HepG2 (cell line): ENCODE measurements around the gene SRCIN1. TPM values are rescaled to one million over a fixed set of nuclear protein-coding genes. Genes with fewer than 3 reads are reported as not detected.

Source experiments
- ELF1 ChIP-seq: sonication (generic); formaldehyde crosslinking; IDR thresholded peaks from 2 replicates; pipeline ENCODE4 v1.4.0; 2020; ENCODE audit warnings: missing genetic modification reagents
- EP300 ChIP-seq, 3 experiments: sonication (generic) in 1 of 3; formaldehyde crosslinking in 1 of 3; IDR thresholded peaks; 2 replicates each; pipeline versions ENCODE4 v1.5.1 to v1.6.1; 2011 to 2020; ENCODE audit warnings: low read depth in 2 of 3, low read length in 2 of 3, borderline replicate concordance in 1 of 3, improper control_type of control experiment in 1 of 3, mild to moderate bottlenecking in 1 of 3, missing genetic modification reagents in 1 of 3, moderate library complexity in 1 of 3
- NCOR1 ChIP-seq: fragments of 200-600 bp; sonication (generic); IDR thresholded peaks from 2 replicates; pipeline ENCODE4 v1.7.0; 2017; ENCODE audit warnings: antibody characterized with exemption, low read length, borderline replicate concordance
- PBX2 ChIP-seq: IDR thresholded peaks from 2 replicates; pipeline ENCODE4 v1.6.1; 2016; ENCODE audit warnings: control low read depth
- RARG ChIP-seq: sonication (generic); formaldehyde crosslinking; IDR thresholded peaks from 2 replicates; pipeline ENCODE4 v1.4.0; 2020; ENCODE audit warnings: low read depth, mild to moderate bottlenecking, missing genetic modification reagents
- TFDP2 ChIP-seq: sonication (generic); formaldehyde crosslinking; IDR thresholded peaks from 2 replicates; pipeline ENCODE4 v1.4.0; 2020; ENCODE audit warnings: missing genetic modification reagents
- ZBTB7B ChIP-seq: sonication (generic); formaldehyde crosslinking; IDR thresholded peaks from 2 replicates; pipeline ENCODE4 v1.4.0; 2020; ENCODE audit warnings: missing genetic modification reagents
- ZFYVE20 ChIP-seq: sonication (generic); formaldehyde crosslinking; IDR thresholded peaks from 2 replicates; pipeline ENCODE4 v1.8.0; 2023; ENCODE audit warnings: low read depth, mild to moderate bottlenecking, moderate library complexity, missing genetic modification reagents, borderline replicate concordance
- ZKSCAN8 ChIP-seq: IDR thresholded peaks from 2 replicates; pipeline ENCODE4 v1.6.1; 2016; ENCODE audit warnings: borderline replicate concordance, missing genetic modification reagents, missing compliant biosample characterization
- ZNF160 ChIP-seq: sonication (generic); formaldehyde crosslinking; IDR thresholded peaks from 2 replicates; pipeline ENCODE4 v1.8.0; 2022; ENCODE audit warnings: mild to moderate bottlenecking, inconsistent platforms, missing genetic modification reagents
- ZNF296 ChIP-seq: sonication (generic); formaldehyde crosslinking; conservative IDR thresholded peaks from 2 replicates; pipeline ENCODE4 v1.5.0; 2020; ENCODE audit warnings: mild to moderate bottlenecking, missing genetic modification reagents
- ZNF414 ChIP-seq: sonication (generic); formaldehyde crosslinking; IDR thresholded peaks from 2 replicates; pipeline ENCODE4 v1.5.0; 2020; ENCODE audit warnings: missing genetic modification reagents
- ZNF574 ChIP-seq: sonication (generic); formaldehyde crosslinking; IDR thresholded peaks from 2 replicates; pipeline ENCODE4 v1.4.0; 2020; ENCODE audit warnings: missing genetic modification reagents
- ZSCAN9 ChIP-seq: IDR thresholded peaks from 2 replicates; pipeline ENCODE4 v1.6.1; 2016; ENCODE audit warnings: borderline replicate concordance
- polyA plus RNA-seq, 8 experiments: library from polyadenylated mRNA; depleted of rRNA in 3 of 8; stranded (reverse) in 7 of 8; unstranded in 1 of 8; fragments of >200 nt; fragmentation: Illumina TruSeq in 4 of 8; extraction: Trizol in 4 of 8; gene quantifications; 2 replicates each; pipeline versions ENCODE4 v1.2.1 to v1.2.3, GENCODE V29; 2011 to 2016; ENCODE audit warnings: low read depth in 4 of 8, missing spikeins in 1 of 8, mixed read lengths in 1 of 8; ENCODE audit not compliant: insufficient read depth in 1 of 8
- total RNA-seq, 5 experiments: library from RNA; depleted of rRNA; stranded (reverse); fragments of >200 nt; fragmentation: Illumina TruSeq; extraction: Trizol; gene quantifications; 2 replicates each; pipeline ENCODE4 v1.2.3, GENCODE V29; 2016; ENCODE audit warnings: low read depth in 1 of 5
- TF ChIP-seq, protein P1 (sequence below): sonication (generic); formaldehyde crosslinking; IDR thresholded peaks from 2 replicates; pipeline ENCODE4 v1.4.0; 2020; ENCODE audit warnings: missing genetic modification reagents

SRCIN1 gene
- total and polyA plus RNA-seq, 2 of the 13 experiments (the other 11 are each of a cell fraction or from before 2014, with no cell fraction given) = 1.2 to 9.6 TPM

DNA sequence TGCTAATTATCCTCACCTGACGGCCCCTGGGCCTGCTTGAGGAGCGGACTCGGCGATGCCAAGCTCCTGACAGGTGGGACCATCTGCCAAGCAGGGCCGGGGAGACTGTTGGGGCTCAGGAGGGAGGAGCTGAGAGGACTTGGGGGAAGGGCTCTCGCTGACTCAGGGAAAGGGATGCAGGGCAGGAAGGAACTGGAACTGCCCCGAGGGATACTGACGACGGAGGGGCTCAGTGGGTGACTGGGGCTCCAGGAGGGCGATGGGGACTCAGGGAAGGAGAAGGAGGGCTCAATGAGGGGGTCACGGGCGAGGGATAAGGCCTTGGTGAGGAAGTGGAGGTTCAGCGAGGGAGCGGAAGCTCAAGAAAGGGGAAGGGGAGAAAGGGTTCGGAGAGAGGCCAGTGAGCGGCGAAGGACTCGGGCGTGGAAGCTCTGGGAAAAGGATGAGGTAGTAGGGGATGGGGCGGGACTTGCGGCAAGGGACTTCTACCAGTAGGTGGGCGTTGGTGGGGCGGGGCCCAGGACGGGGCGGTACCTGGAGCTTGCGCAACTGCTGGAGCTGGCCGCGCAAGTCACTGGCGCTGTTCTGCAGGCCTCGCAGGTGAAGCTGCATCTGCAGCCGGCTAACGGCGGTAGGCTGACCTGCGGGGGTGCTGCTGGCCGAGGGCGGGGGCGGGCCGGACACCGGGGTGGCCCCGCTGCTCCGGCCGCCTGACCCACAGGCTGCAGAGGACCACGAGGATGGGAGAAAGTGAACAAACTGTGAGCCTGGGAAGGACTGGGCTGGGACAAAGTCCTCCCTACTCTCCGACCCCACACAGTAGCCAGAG is 46.5 kb downstream of the SRCIN1 start (continued):
- 0 out of 2 replicates have a peak, but pooled peaks have one; percentile 56 for TF ChIP-seq ZSCAN9
- no peak for TF ChIP-seq PBX2 (CRISPR knock-in tag)
- no peak for TF ChIP-seq ELF1 (CRISPR knock-in tag)
- TF ChIP-seq ZFYVE20 = no peak
- no peak for TF ChIP-seq ZNF160 (CRISPR knock-in tag)
- TF ChIP-seq ZNF574 (CRISPR knock-in tag) = no peak
- no peak for TF ChIP-seq RARG (CRISPR knock-in tag)
- TF ChIP-seq ZBTB7B (CRISPR knock-in tag) = peak; percentile 88; the same call in 1 of the 2 replicates
- TF ChIP-seq NCOR1 = 0 out of 2 replicates have a peak, but pooled peaks have one; percentile 39
- no peak for TF ChIP-seq ZKSCAN8
- TF ChIP-seq TFDP2 = peak; percentile 77
- 0 out of 2 replicates have a peak, but pooled peaks have one; percentile 41 for TF ChIP-seq ZNF414 (CRISPR knock-in tag)
- TF ChIP-seq EP300 (IDR thresholded peaks at IDR 0.05; ENCODE audit: low read depth in 2 of 2, low read length in 2 of 2) = peak; percentile 20 to 63; a peak in 2 of 4 replicates
- TF ChIP-seq EP300 (CRISPR knock-in tag; IDR thresholded peaks at IDR 0.05; ENCODE audit: borderline replicate concordance) = no peak
- TF ChIP-seq ZNF296 = no peak
- TF ChIP-seq, protein P1, sequence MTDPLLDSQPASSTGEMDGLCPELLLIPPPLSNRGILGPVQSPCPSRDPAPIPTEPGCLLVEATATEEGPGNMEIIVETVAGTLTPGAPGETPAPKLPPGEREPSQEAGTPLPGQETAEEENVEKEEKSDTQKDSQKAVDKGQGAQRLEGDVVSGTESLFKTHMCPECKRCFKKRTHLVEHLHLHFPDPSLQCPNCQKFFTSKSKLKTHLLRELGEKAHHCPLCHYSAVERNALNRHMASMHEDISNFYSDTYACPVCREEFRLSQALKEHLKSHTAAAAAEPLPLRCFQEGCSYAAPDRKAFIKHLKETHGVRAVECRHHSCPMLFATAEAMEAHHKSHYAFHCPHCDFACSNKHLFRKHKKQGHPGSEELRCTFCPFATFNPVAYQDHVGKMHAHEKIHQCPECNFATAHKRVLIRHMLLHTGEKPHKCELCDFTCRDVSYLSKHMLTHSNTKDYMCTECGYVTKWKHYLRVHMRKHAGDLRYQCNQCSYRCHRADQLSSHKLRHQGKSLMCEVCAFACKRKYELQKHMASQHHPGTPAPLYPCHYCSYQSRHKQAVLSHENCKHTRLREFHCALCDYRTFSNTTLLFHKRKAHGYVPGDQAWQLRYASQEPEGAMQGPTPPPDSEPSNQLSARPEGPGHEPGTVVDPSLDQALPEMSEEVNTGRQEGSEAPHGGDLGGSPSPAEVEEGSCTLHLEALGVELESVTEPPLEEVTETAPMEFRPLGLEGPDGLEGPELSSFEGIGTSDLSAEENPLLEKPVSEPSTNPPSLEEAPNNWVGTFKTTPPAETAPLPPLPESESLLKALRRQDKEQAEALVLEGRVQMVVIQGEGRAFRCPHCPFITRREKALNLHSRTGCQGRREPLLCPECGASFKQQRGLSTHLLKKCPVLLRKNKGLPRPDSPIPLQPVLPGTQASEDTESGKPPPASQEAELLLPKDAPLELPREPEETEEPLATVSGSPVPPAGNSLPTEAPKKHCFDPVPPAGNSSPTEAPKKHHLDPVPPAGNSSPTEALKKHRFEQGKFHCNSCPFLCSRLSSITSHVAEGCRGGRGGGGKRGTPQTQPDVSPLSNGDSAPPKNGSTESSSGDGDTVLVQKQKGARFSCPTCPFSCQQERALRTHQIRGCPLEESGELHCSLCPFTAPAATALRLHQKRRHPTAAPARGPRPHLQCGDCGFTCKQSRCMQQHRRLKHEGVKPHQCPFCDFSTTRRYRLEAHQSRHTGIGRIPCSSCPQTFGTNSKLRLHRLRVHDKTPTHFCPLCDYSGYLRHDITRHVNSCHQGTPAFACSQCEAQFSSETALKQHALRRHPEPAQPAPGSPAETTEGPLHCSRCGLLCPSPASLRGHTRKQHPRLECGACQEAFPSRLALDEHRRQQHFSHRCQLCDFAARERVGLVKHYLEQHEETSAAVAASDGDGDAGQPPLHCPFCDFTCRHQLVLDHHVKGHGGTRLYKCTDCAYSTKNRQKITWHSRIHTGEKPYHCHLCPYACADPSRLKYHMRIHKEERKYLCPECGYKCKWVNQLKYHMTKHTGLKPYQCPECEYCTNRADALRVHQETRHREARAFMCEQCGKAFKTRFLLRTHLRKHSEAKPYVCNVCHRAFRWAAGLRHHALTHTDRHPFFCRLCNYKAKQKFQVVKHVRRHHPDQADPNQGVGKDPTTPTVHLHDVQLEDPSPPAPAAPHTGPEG (CRISPR knock-in tag) = 0 out of 2 replicates have a peak, but pooled peaks have one; percentile 21
